Measurements from ENCODE around the gene TLX2.
A peak's percentile ranks its signal among the peaks of the same experiment; 100 is the strongest.

Gene TLX2

GRCh38 chr2:74532222-74532621 is 18.0 kb downstream of the TLX2 start:
- no peak for DNase-seq (ENCODE audit: low read depth)

- no peak for DNase-seq (ENCODE audit: low read depth)
These were observed 19.2 kb downstream of the TLX2 start for GRCh38 chr2:74533464-74533863.

GRCh38 chr2:74534411-74534810 is 20.2 kb downstream of the TLX2 start:
- DNase-seq (ENCODE audit: low read depth) = no peak

DNA sequence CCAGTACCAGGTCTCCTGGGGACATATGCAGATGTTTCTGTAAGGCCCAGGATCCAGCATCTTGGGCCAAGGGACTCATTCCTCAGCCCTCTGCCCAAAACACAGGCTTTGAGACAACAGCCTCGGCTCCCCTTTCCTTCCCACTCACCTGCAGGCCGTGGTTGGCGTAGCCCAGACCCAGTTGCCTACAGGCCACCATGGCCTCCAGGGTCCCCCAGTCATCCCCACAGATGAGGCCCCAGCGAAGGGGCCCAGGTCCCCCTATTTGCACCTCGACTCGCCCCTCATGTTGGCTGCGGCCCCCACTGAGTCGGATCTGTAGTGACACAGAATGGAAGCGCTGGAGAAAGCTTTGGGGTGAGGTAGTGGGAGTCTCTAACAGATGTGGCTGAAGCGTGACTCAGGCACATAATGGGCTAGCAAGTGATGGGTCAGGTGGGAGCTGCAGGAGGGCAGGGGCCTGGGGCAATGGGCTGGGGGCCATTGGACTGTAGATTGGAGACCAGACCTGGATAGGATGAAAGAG is 21.3 kb downstream of the TLX2 start:
- no peak for DNase-seq (ENCODE audit: low read depth)

DNA sequence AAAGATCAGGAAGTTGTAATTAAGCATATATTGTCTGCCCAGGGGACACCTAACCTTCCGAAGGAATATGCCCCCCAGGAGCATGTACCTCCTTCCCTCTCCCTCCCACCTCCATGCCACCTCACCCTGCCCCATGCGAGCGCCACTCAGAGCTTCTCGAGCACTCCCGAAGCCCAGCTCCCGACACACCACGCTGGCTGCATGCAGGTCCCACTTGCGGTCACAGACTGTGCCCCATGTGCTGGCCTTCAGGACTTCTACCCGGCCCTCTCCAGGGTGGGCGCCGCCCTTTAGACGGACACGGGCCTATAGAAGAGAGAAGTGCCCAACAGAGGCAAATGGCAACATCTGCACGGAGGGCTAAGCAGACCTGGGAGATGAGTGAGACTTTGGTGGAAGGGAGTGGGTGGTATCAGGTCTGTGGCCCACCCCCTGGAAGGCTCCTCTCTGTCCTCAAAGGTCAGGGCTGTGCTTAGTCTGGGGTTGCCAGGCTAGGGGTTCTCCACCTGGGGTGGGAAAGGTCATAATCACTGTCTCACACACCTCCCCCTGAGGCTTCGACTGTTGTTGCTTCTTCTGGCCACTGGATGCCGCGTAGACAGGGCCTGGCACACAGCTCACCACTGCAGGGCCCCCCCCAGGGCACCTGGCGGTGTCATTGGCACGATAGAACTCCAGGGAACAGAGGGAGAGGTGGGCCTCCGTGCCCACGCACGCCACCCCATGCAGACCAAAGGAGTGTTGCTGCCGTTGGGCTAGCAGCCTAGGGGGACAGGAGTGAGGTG is 22.1 kb downstream of the TLX2 start:
- DNase-seq (ENCODE audit: low read depth) = no peak

- DNase-seq (ENCODE audit: low read depth) = no peak
These were observed 22.9 kb downstream of the TLX2 start for GRCh38 chr2:74537140-74537539.

DNA sequence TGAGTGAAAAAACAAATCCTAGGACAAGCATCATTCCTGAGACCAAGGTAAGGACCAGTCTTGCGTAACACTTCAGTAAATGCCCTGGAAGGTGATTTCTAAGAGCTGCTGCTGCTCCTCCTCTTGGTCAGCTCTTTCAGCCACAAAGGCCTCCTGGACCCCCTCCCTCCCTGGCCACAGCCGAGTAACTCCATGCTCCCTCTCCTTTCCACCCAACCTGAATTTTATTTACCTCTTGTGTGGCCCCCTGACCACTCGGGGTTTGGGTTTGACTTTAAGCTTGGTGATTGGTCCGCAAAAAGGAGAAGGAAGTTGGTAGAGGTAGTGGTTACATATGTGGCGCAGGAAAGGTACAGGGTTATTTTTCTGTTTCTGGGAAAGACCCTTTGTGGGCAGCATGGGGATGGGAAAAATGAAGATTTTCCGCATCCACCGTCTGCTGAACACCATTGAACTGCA is 24.7 kb downstream of the TLX2 start:
- no peak for DNase-seq (ENCODE audit: low read depth)

GRCh38 chr2:74540291-74540690 is 26.0 kb downstream of the TLX2 start:
- no peak for DNase-seq (ENCODE audit: low read depth)

GRCh38 chr2:74542978-74543377 is 28.7 kb downstream of the TLX2 start:
- no peak for DNase-seq (ENCODE audit: low read depth)

DNA sequence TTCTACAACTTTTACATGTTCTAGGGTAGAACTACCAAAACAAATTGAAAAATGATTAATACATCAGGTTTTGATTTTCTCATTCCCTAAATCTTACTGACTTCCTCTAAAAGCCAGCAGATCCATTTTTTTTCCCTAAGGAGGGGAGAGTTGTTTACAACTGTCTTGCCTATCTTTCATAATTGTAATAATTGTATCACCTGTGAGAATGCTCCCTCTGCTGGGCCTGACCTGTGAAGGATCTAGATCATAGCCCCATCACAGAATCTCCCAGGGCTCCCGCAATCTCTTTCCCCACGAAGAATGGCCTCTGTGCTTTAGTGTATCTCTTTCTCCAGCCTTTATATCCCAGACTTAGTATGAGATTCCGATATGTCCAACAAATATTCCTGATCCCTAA is 30.4 kb downstream of the TLX2 start:
- DNase-seq (ENCODE audit: low read depth) = no peak

DNA sequence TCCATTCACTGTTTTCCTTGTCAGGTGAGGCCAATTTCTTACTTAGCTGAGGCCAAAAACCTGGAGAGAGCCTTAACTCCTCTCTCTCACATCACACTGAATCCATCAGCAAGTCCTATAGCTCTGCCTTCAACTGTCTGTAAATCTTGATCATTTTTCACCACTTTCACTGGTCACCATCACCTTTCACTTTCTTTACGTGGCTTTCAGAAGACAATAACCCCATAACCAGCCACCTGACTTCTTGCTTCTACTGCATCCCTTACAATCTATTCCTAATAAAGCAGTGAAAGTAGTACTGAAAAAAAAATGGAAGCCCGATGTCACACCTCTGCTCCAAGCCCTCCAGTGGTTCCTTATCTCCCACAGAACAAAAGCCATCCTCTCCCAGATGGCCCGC is 31.8 kb downstream of the TLX2 start:
- DNase-seq (ENCODE audit: low read depth) = no peak

DNA sequence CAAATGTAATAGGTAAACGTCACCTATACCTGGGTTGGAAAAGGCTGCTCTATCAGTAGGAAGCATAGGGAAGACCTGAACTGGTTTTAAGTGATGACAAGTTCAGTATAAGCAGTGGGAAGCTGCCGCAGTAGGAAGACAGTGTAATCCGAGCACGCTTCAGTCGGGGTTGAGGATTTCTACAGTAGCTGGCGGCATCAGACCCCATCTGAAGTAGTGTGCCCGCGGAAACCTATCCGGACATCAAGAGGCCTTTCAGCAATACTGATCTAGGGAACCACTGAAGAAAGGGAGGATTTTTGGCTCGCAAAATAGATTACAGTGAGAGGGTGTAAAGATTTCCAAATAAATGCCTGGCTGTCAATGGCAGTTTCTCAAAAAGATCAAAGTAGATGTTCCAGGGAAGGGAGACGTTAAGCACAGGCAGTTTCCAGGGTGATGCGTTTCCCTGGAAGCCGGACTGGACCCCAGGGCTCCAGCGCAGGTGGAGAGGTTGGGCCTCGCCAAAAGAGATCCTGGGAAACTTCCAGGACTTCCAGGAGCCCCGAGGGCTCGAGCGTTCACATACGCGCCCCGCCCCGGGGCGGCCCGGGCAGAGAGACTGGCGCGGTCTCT is 34.1 kb downstream of the TLX2 start:
- DNase-seq (ENCODE audit: low read depth) = no peak

DNA sequence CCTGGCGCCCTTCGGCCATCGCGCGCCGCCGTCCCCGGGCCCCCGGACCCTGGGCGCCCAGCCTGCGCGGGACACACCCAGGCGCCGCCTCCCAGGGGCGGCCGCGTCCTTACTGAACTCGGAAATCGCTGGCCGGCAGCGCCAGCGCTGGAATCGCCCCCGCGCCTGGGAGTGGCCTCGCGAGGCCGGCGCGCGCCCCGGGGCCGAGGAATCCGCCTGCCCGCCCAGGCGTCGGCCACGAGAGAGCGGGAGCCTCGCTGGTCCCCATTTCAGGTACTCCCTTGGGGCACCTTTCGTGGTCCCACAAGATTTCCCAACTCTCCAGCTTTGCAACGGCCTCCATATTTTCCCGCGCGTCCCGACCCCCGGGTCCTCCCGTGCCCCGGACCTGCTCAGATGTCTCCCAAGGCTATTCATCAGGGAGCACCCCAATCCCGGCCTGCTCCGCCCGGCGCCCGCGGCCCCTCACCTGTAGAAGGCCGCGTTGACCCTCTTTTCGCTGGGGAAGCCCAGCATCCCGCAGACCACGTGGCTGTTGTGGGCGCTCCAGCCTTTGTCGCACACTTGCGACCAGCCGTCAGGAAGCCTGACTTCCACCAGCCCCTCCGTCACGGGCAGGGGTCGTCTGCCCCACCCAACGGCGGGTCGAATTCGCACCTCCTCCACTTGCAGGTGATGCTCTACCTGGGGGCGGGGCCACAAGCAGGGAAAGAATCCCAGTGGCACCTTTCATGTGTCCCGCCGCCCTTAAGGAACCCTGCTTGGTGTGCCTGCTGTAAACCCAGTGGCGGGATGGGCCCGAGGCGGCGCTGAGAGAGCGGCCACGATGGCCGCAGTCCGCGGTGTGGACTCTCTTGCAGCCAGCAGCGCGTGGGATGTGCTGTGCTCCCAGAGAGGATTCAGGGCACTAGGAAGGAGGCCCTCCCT is 34.9 kb downstream of the TLX2 start:
- DNase-seq (ENCODE audit: low read depth) = no peak

DNA sequence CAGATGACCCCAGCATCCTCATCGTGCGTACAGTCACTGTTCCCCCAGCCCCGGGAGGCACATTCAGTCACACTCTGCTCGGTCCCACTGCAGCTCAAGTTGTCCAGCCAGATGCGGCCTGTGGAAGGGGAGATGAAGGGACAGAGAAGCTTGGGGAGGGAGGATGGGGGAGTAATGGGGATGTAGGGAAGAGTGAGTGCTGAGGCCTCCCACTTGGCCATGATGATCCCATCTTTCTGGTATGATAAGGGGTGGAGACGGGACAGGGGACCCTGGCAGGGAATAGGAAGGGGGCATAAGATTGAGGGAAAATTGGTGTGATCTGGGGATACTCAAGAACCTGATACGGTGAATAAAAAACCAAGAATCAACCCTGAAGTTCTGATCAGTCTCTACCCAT is 36.0 kb downstream of the TLX2 start:
- DNase-seq (ENCODE audit: low read depth) = no peak

- no peak for DNase-seq (ENCODE audit: low read depth)
These were observed 37.3 kb downstream of the TLX2 start for GRCh38 chr2:74551530-74551929.

GRCh38 chr2:74551942-74552913 is 38.0 kb downstream of the TLX2 start:
- no peak for DNase-seq (ENCODE audit: low read depth)

DNA sequence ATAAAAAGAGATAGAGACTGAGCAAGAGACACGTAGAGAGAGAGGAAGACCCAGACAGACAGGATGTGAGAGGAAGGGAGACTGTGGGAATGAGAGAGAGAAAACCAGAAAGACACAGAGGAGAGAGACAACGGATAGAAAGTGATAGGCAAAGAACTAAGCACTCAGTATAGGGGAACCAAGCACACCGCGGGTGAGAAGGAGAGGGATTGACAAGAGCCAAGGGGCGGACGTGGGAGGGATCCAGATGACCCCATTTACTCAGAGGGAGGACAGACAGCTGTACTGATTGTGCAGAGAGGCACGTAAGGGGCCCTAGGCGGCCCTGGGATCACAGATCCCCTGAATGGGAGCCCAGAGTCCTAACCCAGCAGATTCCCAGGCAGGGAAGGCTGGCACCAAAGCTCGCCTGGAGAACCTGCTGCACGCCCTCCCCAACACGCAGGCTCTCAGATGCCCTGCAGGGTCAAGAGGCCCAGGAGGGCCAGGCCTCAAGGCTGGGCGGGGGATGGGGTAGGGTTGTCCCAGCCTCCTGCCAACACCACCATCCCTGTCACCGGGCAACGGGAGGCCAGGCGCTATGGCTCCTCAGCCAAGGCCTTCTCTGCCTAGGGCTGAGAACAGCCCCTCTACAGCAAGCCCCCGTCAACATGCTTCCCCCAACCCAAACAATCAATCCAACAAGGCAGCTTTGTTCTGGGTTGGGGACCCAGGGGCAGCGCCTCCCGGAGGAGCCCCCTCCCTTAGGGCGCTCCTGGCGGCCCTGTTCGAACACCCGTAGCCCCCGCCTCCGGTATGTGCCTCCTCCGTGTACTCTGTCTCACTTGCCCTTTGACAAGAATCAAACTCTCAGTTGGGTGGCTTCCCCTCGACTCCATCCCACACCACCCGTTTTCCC is 38.9 kb downstream of the TLX2 start:
- DNase-seq (ENCODE audit: low read depth) = no peak

- peak; percentile 72 for DNase-seq (ENCODE audit: low read depth)
These were observed 39.9 kb downstream of the TLX2 start, which contains the start of the genes DOK1 and LOXL3 for GRCh38 chr2:74553892-74554819. TSS of gene DOK1 (plus strand) at chr2:74554720. CDS start at chr2:74554755, 35 bp downstream. TSS of gene LOXL3 (minus strand) at chr2:74553942. CDS start at chr2:74552634, 1,308 bp downstream.
